ENCODE results near the gene SPPL3. TPM values are rescaled to one million over a fixed set of nuclear protein-coding genes. Genes with fewer than 3 reads are reported as not detected.
"Not testable (repeated sequence)": the region's sequence is repeated elsewhere in the genome, so short reads cannot be mapped to it uniquely, and the experiment has no call there.

The SPPL3 gene
- polyA plus RNA-seq (2013, experiment 1 of 2): 44.3 TPM
- polyA plus RNA-seq (2013, experiment 2 of 2): 39.1 TPM

- peaks cover 23% of the 10 kb centered on the region for H3K79me2 ChIP-seq (ENCODE audit: control insufficient read depth, insufficient read depth, low read length)
Measured at GRCh38 chr12:120904197-120904773, at the start of gene SPPL3. TSS of gene SPPL3 (minus strand) at chr12:120904358. CDS start at chr12:120903867, 491 bp downstream.

DNA sequence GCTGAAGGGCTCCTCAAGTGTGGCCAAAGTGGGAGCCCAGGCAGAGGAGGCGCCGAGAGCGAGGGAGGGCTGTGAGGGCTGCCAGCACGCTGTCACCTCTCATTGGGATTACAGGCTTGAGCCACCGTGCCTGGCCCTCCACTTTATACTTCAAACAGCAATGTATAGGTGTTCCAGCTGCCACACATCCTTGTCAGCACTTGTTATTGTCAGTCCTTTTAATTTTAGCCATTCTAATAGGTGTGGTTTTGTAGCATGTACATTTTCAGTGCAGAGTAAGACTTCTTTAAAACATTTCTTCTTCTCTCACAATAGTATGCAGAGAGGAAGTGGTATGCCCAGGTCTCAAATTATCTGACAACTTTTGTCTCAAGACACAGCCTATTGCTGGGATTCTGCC lies 46.6 kb upstream of the SPPL3 start:
- Histone ChIP-seq H2BK120ac (ENCODE audit: low read depth, low read length) (no peak overlapping the region), H3K23ac (ENCODE audit: low read length) (no peak overlapping the region), H4K8ac (ENCODE audit: low read depth, low read length) (no peak overlapping the region), H3K56ac (ENCODE audit: low read length) (no peak overlapping the region), H3K27me3 (ENCODE audit: insufficient read depth, low read length, poor library complexity) (no peaks in the 10 kb centered on the region), H4K5ac (ENCODE audit: low read length) (no peak overlapping the region), H3K4me1 (ENCODE audit: control insufficient read depth, low read depth, low read length) (no peaks in the 10 kb centered on the region), H3K36me3 (ENCODE audit: control insufficient read depth, insufficient read depth, low read length) (no peaks in the 10 kb centered on the region), H2BK15ac (replicated peaks; ENCODE audit: low read depth) (no peak overlapping the region), H3K27ac (ENCODE audit: low read depth, low read length) (no peak overlapping the region), H3K79me2 (ENCODE audit: control insufficient read depth, insufficient read depth, low read length) (no peaks in the 10 kb centered on the region), H2AK5ac (ENCODE audit: low read length) (no peak overlapping the region), H3K4me2 (ENCODE audit: low read length) (no peak overlapping the region), H3K18ac (ENCODE audit: low read length) (no peak overlapping the region), H2BK5ac (ENCODE audit: low read length) (no peak overlapping the region), H3K4me3 (ENCODE audit: low read length) (no peak overlapping the region), H3K4ac (ENCODE audit: low read depth, low read length) (no peak overlapping the region), H3K79me1 (ENCODE audit: low read length) (no peaks in the 10 kb centered on the region), H3K9ac (ENCODE audit: low read length) (no peak overlapping the region)
- no peak for DNase-seq
- no CpG with 5 or more reads among the region's 5 CpGs for WGBS (ENCODE audit: extremely low coverage, insufficient coverage, low lambda C conversion rate)

More at GRCh38 chr12:120904197-120904773, at the start of gene SPPL3:
- no peak within 1 kb of the TSS for H2BK120ac ChIP-seq (ENCODE audit: low read depth, low read length)
- no peak within 1 kb of the TSS for H4K5ac ChIP-seq (ENCODE audit: low read length)
- peak within 1 kb of the TSS; percentile 95 for H3K18ac ChIP-seq (ENCODE audit: low read length)
- H3K9ac ChIP-seq (ENCODE audit: low read length): peak within 1 kb of the TSS; percentile 81
- H3K79me1 ChIP-seq (ENCODE audit: low read length): peaks cover 4% of the 10 kb centered on the region
- peak within 1 kb of the TSS; percentile 69 for H3K4me3 ChIP-seq (ENCODE audit: low read length)
- no peaks in the 10 kb centered on the region for H3K4me1 ChIP-seq (ENCODE audit: control insufficient read depth, low read depth, low read length)
- H3K27ac ChIP-seq (ENCODE audit: low read depth, low read length): peak within 1 kb of the TSS; percentile 41
- no peak within 1 kb of the TSS for H2AK5ac ChIP-seq (ENCODE audit: low read length)
- peak; percentile 95 for DNase-seq
- H2BK15ac ChIP-seq (replicated peaks; ENCODE audit: low read depth): no peak within 1 kb of the TSS
- H3K23ac ChIP-seq (ENCODE audit: low read length): peak within 1 kb of the TSS; percentile 7
- H4K8ac ChIP-seq (ENCODE audit: low read depth, low read length): no peak within 1 kb of the TSS
- H3K36me3 ChIP-seq (ENCODE audit: control insufficient read depth, insufficient read depth, low read length): no peaks in the 10 kb centered on the region
- H3K27me3 ChIP-seq (ENCODE audit: insufficient read depth, low read length, poor library complexity): no peaks in the 10 kb centered on the region
- H3K56ac ChIP-seq (ENCODE audit: low read length): peak within 1 kb of the TSS; percentile 94
- no peak within 1 kb of the TSS for H2BK5ac ChIP-seq (ENCODE audit: low read length)
- peak within 1 kb of the TSS; percentile 6 for H3K4ac ChIP-seq (ENCODE audit: low read depth, low read length)
- peak within 1 kb of the TSS; percentile 65 for H3K4me2 ChIP-seq (ENCODE audit: low read length)
- WGBS (ENCODE audit: extremely low coverage, insufficient coverage, low lambda C conversion rate): no CpG with 5 or more reads among the region's 66 CpGs

DNA sequence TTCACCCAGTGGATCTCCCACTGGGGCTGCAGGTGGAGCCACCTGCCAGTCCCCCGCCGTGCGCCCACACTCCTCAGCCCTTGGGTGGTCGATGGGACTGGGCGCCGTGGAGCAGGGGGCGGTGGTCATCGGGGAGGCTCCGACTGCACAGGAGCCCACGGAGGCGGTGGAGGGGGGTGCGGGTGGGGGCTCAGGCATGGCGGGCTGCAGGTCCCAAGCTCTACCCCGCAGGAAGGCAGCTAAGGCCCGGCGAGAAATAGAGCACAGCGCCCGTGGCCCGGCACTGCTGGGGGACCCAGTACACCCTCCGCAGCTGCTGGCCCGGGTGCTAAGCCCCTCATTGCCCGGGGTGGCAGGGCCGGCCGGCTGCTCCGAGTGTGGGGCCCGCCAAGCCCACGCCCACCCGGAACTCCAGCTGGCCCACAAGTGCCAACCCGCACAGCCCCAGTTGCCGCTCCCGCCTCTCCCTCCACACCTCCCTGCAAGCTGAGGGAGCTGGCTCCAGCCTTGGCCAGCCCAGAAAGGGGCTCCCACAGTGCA lies 46.2 kb upstream of the SPPL3 start:
- not testable (repeated sequence) for H3K4me1 ChIP-seq (ENCODE audit: control insufficient read depth, low read depth, low read length); H3K79me2 ChIP-seq (ENCODE audit: control insufficient read depth, insufficient read depth, low read length); H3K4ac ChIP-seq (ENCODE audit: low read depth, low read length); H3K79me1 ChIP-seq (ENCODE audit: low read length); DNase-seq; H3K4me3 ChIP-seq (ENCODE audit: low read length); H2BK5ac ChIP-seq (ENCODE audit: low read length); H3K9ac ChIP-seq (ENCODE audit: low read length); H4K8ac ChIP-seq (ENCODE audit: low read depth, low read length); H3K27me3 ChIP-seq (ENCODE audit: insufficient read depth, low read length, poor library complexity); H3K56ac ChIP-seq (ENCODE audit: low read length); H4K5ac ChIP-seq (ENCODE audit: low read length); H2BK15ac ChIP-seq (replicated peaks; ENCODE audit: low read depth); H2AK5ac ChIP-seq (ENCODE audit: low read length); H2BK120ac ChIP-seq (ENCODE audit: low read depth, low read length); H3K4me2 ChIP-seq (ENCODE audit: low read length); H3K18ac ChIP-seq (ENCODE audit: low read length); H3K27ac ChIP-seq (ENCODE audit: low read depth, low read length); H3K23ac ChIP-seq (ENCODE audit: low read length); H3K36me3 ChIP-seq (ENCODE audit: control insufficient read depth, insufficient read depth, low read length)
- WGBS (ENCODE audit: extremely low coverage, insufficient coverage, low lambda C conversion rate): no CpG with 5 or more reads among the region's 31 CpGs

- H3K9ac ChIP-seq (ENCODE audit: low read length); H2BK120ac ChIP-seq (ENCODE audit: low read depth, low read length); H3K4me1 ChIP-seq (ENCODE audit: control insufficient read depth, low read depth, low read length); H3K56ac ChIP-seq (ENCODE audit: low read length); DNase-seq; H3K18ac ChIP-seq (ENCODE audit: low read length); H4K8ac ChIP-seq (ENCODE audit: low read depth, low read length); H2BK5ac ChIP-seq (ENCODE audit: low read length); H3K4me2 ChIP-seq (ENCODE audit: low read length); H3K36me3 ChIP-seq (ENCODE audit: control insufficient read depth, insufficient read depth, low read length); H3K79me1 ChIP-seq (ENCODE audit: low read length); H3K79me2 ChIP-seq (ENCODE audit: control insufficient read depth, insufficient read depth, low read length); H2AK5ac ChIP-seq (ENCODE audit: low read length); H3K4ac ChIP-seq (ENCODE audit: low read depth, low read length); H2BK15ac ChIP-seq (replicated peaks; ENCODE audit: low read depth); H3K27me3 ChIP-seq (ENCODE audit: insufficient read depth, low read length, poor library complexity); H3K27ac ChIP-seq (ENCODE audit: low read depth, low read length); H4K5ac ChIP-seq (ENCODE audit: low read length); H3K23ac ChIP-seq (ENCODE audit: low read length); H3K4me3 ChIP-seq (ENCODE audit: low read length): not testable (repeated sequence)
- no CpG with 5 or more reads among the region's 6 CpGs for WGBS (ENCODE audit: extremely low coverage, insufficient coverage, low lambda C conversion rate)
Measured at GRCh38 chr12:120945516-120945915, 41.4 kb upstream of the SPPL3 start.

DNA sequence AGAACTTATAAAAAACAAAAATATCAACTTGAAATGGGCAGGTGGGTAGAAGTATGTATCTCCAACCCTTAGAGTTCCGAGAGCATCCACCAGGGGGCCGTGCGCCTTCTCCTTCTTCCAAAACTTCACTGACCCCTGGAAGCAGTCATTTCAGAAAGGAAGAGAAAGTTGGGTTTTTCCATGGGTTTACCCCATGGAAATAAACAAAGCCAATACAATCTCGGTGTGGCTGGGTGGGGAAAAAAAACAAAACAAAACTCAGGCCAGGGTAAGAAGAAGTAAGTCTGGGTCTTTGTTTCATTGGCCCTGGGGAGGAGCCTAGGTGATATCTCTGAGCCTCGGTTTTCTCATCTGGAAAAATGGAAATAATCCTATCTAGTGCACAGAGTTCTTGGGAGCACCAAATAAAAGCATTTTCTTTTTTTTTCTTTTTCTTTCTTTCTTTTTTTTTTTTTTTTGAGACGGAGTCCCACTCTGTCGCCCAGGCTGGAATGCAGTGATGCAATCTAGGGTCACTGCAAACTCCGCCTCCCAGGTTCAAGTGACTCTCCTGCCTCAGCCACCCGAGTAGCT lies 40.6 kb upstream of the SPPL3 start:
- H3K27ac ChIP-seq (ENCODE audit: low read depth, low read length): no peak overlapping the region
- no peak overlapping the region for H4K5ac ChIP-seq (ENCODE audit: low read length)
- no peak overlapping the region for H3K4me3 ChIP-seq (ENCODE audit: low read length)
- H2BK120ac ChIP-seq (ENCODE audit: low read depth, low read length): no peak overlapping the region
- H2BK15ac ChIP-seq (replicated peaks; ENCODE audit: low read depth): no peak overlapping the region
- H3K23ac ChIP-seq (ENCODE audit: low read length): no peak overlapping the region
- H4K8ac ChIP-seq (ENCODE audit: low read depth, low read length): no peak overlapping the region
- peak; percentile 80 for DNase-seq
- H3K9ac ChIP-seq (ENCODE audit: low read length): no peak overlapping the region
- no peak overlapping the region for H3K4ac ChIP-seq (ENCODE audit: low read depth, low read length)
- H2AK5ac ChIP-seq (ENCODE audit: low read length): no peak overlapping the region
- no peaks in the 10 kb centered on the region for H3K79me2 ChIP-seq (ENCODE audit: control insufficient read depth, insufficient read depth, low read length)
- H3K79me1 ChIP-seq (ENCODE audit: low read length): no peaks in the 10 kb centered on the region
- WGBS (ENCODE audit: extremely low coverage, insufficient coverage, low lambda C conversion rate): no CpG with 5 or more reads among the region's 9 CpGs
- H3K27me3 ChIP-seq (ENCODE audit: insufficient read depth, low read length, poor library complexity): no peaks in the 10 kb centered on the region
- H3K18ac ChIP-seq (ENCODE audit: low read length): no peak overlapping the region
- no peak overlapping the region for H3K4me2 ChIP-seq (ENCODE audit: low read length)
- H2BK5ac ChIP-seq (ENCODE audit: low read length): no peak overlapping the region
- H3K36me3 ChIP-seq (ENCODE audit: control insufficient read depth, insufficient read depth, low read length): no peaks in the 10 kb centered on the region
- no peak overlapping the region for H3K56ac ChIP-seq (ENCODE audit: low read length)
- no peaks in the 10 kb centered on the region for H3K4me1 ChIP-seq (ENCODE audit: control insufficient read depth, low read depth, low read length)
